ENCODE results near the gene EXOC6. TPM values are rescaled to one million over a fixed set of nuclear protein-coding genes. Genes with fewer than 3 reads are reported as not detected.

The EXOC6 gene
- polyA plus RNA-seq, 1 donor (not counting 4 experiments of a cell fraction or from before 2014, with no cell fraction given): 1.2 TPM

GRCh38 chr10:93081834-93082233, 233.5 kb downstream of the EXOC6 start:
- Histone ChIP-seq H3K4me3 (ENCODE audit: control insufficient read depth in 2 of 3, extremely low read depth in 1 of 3, insufficient read depth in 2 of 3, low read depth in 1 of 3, low read length in 3 of 3) (no peak overlapping the region), H4K20me1 (ENCODE audit: control insufficient read depth, extremely low read depth, insufficient read depth, low read length) (no peaks in the 10 kb centered on the region), H3K9me3 (ENCODE audit: control insufficient read depth, low read depth, low read length) (no peaks in the 10 kb centered on the region), H3K9ac (ENCODE audit: control insufficient read depth, extremely low read depth, insufficient read depth, low read length) (no peak overlapping the region), H3K9me1 (ENCODE audit: control insufficient read depth, extremely low read depth, insufficient read depth, low read length) (no peaks in the 10 kb centered on the region), H3K79me2 (ENCODE audit: control insufficient read depth, insufficient read depth, low read length) (no peaks in the 10 kb centered on the region), H3K4me2 (ENCODE audit: control insufficient read depth, extremely low read depth, insufficient read depth, low read depth, low read length) (no peak overlapping the region), H3K4me1 (ENCODE audit: control insufficient read depth, extremely low read depth, insufficient read depth, low read length) (no peaks in the 10 kb centered on the region), H2AFZ (ENCODE audit: control insufficient read depth, low read length) (no peak overlapping the region), H3K27me3 (ENCODE audit: control insufficient read depth, extremely low read depth, insufficient read depth, low read length) (peaks cover 29% of the 10 kb centered on the region), H3K27ac (ENCODE audit: control insufficient read depth, insufficient read depth, low read length) (no peak overlapping the region), H3K36me3 (ENCODE audit: control insufficient read depth in 2 of 2, extremely low read depth in 1 of 2, insufficient read depth in 2 of 2, low read length in 2 of 2) (no peaks in the 10 kb centered on the region)
- FAIRE-seq (no peak), DNase-seq (ENCODE audit: low read depth, low spot score) (no peak)
- dilution Hi-C loops (cut with MboI; ENCODE audit: extremely low pct_ligation_motif_present, low sequenced_read_pairs): no loop called here
- TF ChIP-seq CTCF (optimal IDR thresholded peaks at IDR 0.05 in 1 of 3, IDR thresholded peaks at IDR 0.05 in 1 of 3, conservative IDR thresholded peaks at IDR 0.05 in 1 of 3; ENCODE audit: extremely low read depth in 1 of 3, insufficient read depth in 2 of 3, low read length in 3 of 3) (no peak), EZH2 (IDR thresholded peaks at IDR 0.05; ENCODE audit: low read length) (no peak)

- FAIRE-seq (no peak), DNase-seq (ENCODE audit: low read depth, low spot score) (no peak)
- Histone ChIP-seq H3K79me2 (ENCODE audit: control insufficient read depth, insufficient read depth, low read length) (no peaks in the 10 kb centered on the region), H2AFZ (ENCODE audit: control insufficient read depth, low read length) (no peak overlapping the region), H3K27me3 (ENCODE audit: control insufficient read depth, extremely low read depth, insufficient read depth, low read length) (peaks cover 31% of the 10 kb centered on the region), H3K4me1 (ENCODE audit: control insufficient read depth, extremely low read depth, insufficient read depth, low read length) (no peaks in the 10 kb centered on the region), H4K20me1 (ENCODE audit: control insufficient read depth, extremely low read depth, insufficient read depth, low read length) (no peaks in the 10 kb centered on the region), H3K9me3 (ENCODE audit: control insufficient read depth, low read depth, low read length) (no peaks in the 10 kb centered on the region), H3K4me2 (ENCODE audit: control insufficient read depth, extremely low read depth, insufficient read depth, low read depth, low read length) (no peak overlapping the region), H3K9ac (ENCODE audit: control insufficient read depth, extremely low read depth, insufficient read depth, low read length) (no peak overlapping the region), H3K9me1 (ENCODE audit: control insufficient read depth, extremely low read depth, insufficient read depth, low read length) (no peaks in the 10 kb centered on the region), H3K4me3 (ENCODE audit: control insufficient read depth in 2 of 3, extremely low read depth in 1 of 3, insufficient read depth in 2 of 3, low read depth in 1 of 3, low read length in 3 of 3) (no peak overlapping the region), H3K27ac (ENCODE audit: control insufficient read depth, insufficient read depth, low read length) (no peak overlapping the region), H3K36me3 (ENCODE audit: control insufficient read depth in 2 of 2, extremely low read depth in 1 of 2, insufficient read depth in 2 of 2, low read length in 2 of 2) (no peaks in the 10 kb centered on the region)
- no peak for TF ChIP-seq EZH2 (IDR thresholded peaks at IDR 0.05; ENCODE audit: low read length)
- TF ChIP-seq CTCF (optimal IDR thresholded peaks at IDR 0.05 in 1 of 3, IDR thresholded peaks at IDR 0.05 in 1 of 3, conservative IDR thresholded peaks at IDR 0.05 in 1 of 3; ENCODE audit: extremely low read depth in 1 of 3, insufficient read depth in 2 of 3, low read length in 3 of 3): no peak
- dilution Hi-C loops (cut with MboI; ENCODE audit: extremely low pct_ligation_motif_present, low sequenced_read_pairs): no loop called here
Observed at GRCh38 chr10:93083743-93084539, 235.6 kb downstream of the EXOC6 start.
